GM18520 (cell line): ENCODE results near the gene LMF1.
"Not testable (repeated sequence)": the region's sequence is repeated elsewhere in the genome, so short reads cannot be mapped to it uniquely, and the experiment has no call there.

Source experiments
- ATAC-seq: cut with Tn5 transposase; IDR thresholded peaks from one replicate; pipeline ENCODE4 v1.9.1; 2021; ENCODE audit not compliant: unreplicated experiment

The LMF1 gene

DNA sequence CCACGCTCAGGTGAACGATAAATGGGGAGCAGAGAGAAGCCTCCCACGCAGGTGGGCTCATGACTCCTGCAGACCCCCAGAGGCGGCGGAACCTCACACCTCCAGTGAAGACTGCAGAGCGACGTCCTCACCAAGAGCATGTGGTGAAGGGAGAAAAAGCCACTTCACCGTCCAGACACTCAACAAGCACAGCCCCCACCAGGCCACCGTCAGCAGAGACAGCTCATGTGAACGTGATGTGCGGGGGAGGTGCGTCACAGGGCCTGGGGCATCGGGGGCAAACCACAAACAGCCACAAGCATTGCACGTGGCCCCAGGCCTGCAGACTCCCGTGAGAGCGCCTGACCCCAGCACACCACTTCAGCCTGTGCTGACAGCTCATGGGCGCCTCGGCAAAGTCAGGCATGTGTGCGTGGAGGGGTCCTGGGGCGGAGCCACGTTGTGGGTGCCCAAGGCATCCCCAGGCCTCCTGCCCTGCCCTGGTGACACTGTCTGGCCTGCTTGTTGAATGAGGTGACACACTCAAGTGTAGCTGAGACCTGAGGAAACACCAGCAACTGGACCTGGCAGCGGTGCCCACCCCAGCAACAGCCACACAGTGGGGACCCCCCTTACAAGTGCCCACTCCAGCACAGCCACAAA is 19.0 kb downstream of the LMF1 start:
- no peak for ATAC-seq

DNA sequence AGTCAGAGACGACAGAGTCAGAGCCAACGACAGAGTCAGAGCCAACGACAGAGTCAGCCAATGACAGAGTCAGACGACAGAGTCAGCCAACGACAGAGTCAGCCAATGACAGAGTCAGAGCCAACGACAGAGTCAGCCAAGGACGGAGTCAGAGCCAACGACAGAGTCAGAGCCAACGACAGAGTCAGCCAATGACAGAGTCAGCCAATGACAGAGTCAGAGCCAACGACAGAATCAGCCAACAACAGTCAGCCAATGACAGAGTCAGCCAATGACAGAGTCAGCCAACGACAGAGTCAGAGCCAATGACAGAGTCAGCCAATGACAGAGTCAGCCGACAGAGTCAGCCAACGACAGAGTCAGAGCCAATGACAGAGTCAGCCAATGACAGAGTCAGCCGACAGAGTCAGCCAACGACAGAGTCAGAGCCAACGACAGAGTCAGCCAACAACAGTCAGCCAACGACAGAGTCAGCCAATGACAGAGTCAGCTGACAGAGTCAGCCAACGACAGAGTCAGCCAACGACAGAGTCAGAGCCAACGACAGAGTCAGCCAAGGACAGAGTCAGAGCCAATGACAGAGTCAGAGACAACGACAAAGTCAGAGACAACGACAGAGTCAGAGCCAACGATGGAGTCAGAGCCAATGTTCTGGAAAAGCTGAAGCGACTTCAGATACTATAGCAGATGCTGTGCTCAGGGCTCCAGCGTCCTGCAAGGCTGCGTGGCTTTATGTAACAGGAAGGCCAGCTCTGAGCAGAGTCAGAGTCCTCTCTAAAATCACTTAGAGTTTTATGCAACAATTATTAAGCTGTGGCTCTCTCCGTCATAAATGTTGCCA is 19.8 kb downstream of the LMF1 start:
- ATAC-seq: not testable (repeated sequence)

DNA sequence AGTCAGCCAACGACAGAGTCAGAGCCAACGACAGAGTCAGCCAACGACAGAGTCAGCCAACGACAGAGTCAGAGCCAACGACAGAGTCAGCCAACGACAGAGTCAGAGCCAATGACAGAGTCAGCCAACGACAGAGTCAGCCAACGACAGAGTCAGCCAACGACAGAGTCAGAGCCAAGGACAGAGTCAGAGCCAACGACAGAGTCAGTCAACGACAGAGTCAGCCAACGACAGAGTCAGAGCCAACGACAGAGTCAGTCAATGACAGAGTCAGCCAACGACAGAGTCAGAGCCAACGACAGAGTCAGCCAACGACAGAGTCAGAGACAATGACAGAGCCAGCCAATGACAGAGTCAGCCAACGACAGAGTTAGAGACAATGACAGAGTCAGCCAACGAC is 22.0 kb downstream of the LMF1 start:
- not testable (repeated sequence) for ATAC-seq

- not testable (repeated sequence) for ATAC-seq
Measured at GRCh38 chr16:947922-948303, 22.9 kb downstream of the LMF1 start.

DNA sequence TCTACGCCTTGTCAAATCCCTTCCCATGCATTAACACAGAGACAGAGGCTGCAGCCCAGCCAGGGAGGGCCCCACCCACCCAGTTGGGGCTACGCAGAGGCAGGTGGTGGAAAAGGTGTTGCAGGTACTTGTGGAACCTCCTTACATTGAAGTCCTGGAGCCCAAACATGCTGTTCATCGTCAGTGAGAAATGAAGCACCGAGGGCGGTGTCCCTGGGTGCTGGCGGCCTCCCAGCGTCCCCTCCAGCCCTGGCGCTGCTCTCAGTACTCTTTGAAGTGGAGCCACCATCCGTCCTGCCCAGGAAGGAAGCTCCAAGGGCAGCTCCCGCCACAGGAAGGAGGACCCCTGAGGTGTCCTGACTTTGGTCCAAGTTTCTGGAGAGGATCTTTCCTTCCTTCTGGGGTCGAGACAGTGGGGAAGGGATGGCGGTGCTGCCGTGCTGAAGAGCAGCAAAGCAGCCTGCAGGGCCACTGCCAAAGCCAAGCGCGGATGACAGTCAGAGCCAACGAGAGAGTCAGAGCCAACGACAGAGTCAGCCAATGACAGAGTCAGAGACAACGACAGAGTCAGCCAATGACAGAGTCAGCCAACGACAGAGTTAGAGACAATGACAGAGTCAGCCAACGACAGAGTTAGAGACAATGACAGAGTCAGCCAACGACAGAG is 23.4 kb downstream of the LMF1 start:
- no peak for ATAC-seq

DNA sequence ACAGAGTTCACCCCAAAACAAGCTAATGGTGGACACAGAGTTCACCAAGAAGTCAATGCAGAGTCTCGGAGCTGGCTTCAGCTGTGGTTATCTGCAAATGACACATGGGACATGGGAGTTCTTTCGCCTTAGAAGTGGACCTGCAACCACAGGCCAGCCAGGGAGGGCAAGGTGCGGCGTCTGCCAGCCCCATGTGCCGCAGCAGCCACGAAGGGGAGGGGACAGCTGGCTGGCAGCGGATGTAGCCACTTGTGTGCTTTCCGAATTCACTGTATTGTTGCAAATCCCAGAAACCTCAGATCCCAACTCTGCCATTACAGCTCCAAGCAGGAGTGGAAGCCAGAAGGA is 24.8 kb downstream of the LMF1 start:
- no peak for ATAC-seq

DNA sequence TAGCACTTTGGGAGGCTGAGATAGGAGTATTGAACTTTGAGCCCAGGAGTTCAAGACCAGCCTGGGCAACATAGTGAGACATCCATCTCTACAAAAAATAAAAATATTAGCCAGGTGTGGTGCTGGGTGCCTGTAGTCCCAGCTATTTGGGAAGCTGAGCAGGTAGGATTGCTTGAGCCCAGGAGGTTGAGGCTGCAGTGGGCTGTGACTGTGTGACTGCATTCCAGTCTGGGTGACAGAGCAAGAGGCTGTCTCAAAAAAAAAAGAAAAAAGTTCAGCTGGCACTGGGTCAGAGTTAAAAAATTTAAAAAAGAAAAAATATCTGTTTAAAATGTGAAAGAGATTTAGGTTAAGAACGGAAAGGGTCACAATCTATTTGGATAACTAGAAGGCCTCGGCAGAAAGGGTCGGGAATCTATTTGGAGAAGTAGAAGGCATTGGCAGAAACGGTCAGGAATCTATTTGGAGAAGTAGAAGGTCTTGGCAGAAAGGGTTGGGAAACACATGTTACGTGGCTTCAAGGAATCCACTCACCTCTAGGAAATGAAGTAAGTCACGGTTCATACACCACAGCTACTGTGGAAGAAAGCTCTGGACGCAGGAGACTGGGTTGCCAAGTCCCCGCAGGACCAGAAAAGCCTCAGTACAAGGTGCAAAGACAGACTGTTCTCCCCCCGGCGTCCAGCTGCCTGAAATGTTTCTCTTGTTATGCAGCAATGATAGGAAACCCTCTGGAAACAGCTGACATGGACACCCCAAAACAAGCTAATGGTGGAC is 25.3 kb downstream of the LMF1 start:
- no peak for ATAC-seq

GRCh38 chr16:943971-944370 is 26.8 kb downstream of the LMF1 start:
- ATAC-seq: no peak

DNA sequence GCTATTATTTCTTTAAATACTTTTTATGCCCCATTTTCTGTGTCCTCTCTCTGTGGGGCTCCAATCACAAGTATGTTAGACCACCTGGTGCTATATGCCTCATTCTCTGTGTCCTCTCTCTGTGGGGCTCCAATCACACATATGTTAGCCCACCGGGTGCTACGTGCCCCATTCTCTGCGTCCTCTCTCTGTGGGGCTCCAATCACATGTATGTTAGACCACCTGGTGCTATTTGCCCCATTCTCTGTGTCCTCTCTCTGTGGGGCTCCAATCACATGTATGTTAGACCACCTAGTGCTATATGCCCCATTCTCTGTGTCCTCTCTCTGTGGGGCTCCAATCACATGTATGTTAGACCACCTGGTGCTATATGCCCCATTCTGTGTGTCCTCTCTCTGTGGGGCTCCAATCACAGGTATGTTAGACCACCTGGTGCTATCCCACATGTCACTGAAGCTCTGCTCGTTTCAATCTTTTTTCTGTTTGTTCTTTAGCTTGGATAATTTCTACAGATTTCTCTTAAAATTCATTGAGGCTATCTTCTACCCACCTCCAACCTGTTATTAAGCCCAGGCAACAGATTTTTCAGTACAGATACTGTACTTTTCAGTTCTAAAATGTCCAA is 28.2 kb downstream of the LMF1 start:
- no peak for ATAC-seq

GRCh38 chr16:939941-940340 is 30.8 kb downstream of the LMF1 start:
- no peak for ATAC-seq

DNA sequence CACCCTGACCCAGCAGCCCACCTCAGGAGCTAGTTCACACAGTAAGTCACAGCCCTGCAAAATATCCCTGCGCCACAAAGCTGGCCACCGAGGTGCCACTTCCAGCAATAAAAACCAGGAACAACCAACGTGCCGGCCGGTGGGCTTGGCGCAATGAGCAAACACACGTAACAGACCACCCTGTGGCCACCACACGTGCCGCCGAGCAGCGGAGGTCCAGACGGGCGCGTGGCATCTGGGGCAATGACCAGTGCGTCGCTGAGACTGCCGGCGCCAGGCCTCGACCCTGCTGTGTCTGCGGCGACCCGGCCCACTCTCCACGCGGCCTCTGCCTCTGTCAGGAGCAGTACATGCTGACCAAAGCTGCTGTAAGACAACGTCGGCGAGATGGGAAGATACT is 31.5 kb downstream of the LMF1 start:
- no peak for ATAC-seq

- no peak for ATAC-seq
Measured at GRCh38 chr16:938752-939151, 32.0 kb downstream of the LMF1 start.

- no peak for ATAC-seq
Measured at GRCh38 chr16:938136-938535, 32.6 kb downstream of the LMF1 start.

DNA sequence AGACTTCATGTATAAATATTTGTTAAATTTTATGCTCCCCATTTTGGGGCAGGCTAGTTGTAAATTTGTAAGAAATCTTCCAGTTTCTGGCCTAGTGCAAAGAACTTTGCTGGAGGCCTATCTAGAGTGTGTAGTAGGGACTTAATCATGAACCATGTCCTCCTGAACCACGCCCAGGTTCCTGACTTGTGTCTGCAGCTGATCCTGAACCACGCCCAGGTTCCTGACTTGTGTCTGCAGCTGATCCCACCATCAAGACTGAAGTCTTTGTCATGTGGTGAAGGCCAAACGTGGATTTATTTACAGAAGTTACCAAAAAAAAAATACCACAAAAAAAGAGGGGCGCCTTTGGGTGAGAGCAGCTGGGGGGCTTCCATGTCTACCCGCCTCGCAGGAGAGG is 33.1 kb downstream of the LMF1 start:
- ATAC-seq: no peak

DNA sequence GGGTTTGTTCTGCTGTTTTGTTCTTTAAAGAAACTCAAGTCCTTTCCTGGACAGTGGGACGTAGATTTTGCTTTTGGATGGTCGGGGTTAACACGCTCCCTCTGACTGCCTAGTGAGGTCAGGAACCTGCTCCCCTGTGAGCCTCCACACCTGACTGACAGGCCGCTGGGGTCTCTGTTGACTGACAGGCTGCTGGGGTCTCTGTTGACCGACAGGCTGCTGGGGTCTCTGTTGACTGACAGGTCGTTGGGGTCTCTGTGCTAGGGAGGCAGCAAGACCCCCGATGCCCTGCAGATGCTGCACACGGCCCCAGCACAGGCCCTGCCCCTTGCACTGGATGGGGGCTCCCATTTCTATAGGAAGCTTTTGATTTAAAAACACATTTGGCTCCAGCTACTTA is 33.5 kb downstream of the LMF1 start:
- ATAC-seq: no peak

GRCh38 chr16:935684-936083 is 35.1 kb downstream of the LMF1 start:
- no peak for ATAC-seq

DNA sequence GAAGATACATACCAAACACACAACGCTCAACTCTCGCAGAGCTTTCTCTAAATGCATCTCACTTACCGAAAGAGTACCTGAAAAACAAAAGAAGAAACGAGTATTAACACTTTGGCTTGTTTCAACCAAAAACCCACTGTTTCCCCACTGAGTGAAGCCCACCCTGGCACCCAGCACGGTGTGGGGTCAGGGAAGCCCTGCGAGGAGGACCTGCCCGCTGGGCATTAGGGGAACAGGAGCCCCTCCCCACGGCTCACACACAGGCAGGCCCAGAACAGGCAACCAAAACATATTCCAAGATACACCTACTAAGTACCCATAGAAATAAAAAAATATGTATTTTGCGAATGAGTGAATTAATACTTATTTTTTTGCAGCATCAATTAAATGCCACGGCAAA is 36.6 kb downstream of the LMF1 start:
- no peak for ATAC-seq

DNA sequence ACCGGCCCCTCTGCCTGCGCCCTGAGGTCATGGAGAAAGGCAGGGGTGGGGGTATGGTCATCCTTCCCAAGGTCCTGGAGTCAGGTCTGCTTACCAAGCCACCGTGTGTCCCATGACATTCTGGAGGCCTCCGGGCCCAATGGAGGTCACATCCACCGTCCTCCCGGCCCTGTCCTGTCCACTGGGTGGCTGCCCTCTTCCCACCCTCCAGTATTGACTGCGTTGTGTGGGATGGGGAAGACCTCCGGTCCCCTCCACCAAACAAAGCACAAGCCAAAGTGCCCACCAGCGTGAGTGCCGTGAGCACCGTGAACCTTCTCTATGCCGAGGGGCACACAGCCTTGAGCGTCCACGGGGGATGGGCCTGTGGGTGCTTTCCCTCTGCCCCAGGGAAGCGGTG is 37.2 kb downstream of the LMF1 start:
- no peak for ATAC-seq

DNA sequence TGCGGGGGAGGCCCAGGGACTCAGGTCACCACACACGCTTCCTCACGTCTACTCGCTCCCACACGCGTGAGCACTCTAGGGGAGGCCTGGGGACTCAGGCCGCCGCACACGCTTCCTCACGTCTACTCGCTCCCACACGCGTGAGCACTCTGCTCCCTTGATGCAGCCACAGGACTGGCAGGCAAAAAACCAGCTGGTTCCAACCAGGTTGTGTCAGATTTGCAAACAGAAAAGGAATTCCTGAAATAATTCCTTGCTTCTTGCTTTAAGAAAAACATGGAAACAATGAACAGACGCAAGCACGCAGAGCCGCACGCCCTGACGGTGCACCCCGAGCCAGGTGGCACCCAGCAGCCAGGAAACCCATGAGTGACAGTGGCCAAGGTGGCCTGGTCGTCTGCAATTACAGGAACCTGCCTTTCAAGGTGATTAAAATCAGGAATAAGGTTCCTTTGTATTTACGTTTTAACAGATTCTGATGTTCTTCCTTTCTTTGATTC is 37.9 kb downstream of the LMF1 start:
- no peak for ATAC-seq

GRCh38 chr16:931626-932500 is 38.9 kb downstream of the LMF1 start:
- ATAC-seq: no peak
